ENCODE measurements around the gene RTL1.

RTL1 gene

DNA sequence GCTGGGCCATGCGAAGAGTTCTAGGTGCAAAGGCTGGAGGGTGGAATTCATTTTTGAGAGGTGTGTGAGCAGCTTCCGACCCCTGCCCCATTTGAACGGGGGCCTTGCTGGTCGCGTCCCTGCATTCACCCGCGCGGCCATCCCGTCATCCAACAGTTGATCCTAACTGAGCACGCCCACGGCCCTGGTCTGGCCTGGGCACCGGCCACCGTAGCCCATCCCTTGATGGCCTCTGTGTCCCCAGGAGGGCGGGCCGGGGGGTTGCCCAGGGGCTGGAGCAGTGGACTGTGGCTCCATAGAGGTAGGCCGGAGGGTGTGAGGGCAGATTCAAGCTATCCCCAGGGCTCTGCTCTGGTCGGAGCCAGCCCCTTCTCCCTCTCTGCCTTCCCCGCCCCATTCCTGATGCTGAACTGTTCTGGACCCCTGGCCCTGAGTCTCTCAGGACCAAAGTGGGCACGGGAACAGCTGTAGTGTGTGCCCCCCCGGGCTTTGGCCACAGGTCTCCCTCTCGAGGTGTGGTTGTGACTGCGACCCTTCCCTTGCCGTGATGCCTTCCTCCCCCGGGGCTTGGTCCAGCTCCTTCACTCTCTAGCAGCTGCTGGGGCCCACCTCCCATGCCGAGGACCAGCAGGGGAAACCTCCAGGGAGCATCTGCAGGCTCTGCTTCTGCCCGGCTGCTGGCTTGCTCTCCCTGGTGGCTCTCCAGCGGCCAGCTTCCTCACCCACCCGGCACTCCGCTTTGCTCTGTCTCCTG, 68.6 kb downstream of the RTL1 start:
- DNase-seq (ENCODE audit: low read depth), result no peak

DNA sequence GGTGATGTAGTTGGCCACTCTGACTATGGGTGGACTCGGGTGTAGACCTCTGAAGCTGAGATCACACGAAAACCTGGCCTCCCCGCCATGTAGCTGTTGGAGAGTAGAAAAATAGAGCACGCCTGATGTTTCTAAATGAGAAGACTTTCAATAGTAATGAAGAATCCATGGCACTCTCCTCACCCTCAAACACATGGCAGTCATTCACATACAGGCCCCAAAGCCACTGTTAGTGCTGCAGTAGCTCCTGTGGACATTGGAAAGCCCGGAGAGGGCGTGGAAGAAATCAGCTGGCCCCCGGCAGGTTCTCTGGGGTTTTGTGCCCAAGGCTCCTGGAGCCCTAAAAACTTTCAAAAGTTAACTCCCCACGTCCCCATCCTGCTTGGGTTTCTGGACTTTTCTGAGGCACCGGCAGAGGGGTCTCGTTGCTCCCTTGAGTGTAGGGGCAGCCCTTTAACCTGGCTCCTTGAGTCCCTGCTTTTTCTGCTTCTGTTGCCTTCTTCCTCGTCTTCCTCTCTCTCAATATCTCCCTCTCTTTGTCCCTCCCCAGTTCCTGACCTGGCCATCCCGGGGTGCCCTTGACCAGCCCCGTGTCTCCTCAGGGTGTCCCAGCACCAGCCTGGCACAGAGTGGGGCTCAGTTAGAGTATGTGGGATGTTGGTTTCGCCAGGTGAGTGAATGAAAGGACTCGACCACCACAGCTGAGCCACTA, 69.3 kb downstream of the RTL1 start:
- no peak for DNase-seq (ENCODE audit: low read depth)

DNA sequence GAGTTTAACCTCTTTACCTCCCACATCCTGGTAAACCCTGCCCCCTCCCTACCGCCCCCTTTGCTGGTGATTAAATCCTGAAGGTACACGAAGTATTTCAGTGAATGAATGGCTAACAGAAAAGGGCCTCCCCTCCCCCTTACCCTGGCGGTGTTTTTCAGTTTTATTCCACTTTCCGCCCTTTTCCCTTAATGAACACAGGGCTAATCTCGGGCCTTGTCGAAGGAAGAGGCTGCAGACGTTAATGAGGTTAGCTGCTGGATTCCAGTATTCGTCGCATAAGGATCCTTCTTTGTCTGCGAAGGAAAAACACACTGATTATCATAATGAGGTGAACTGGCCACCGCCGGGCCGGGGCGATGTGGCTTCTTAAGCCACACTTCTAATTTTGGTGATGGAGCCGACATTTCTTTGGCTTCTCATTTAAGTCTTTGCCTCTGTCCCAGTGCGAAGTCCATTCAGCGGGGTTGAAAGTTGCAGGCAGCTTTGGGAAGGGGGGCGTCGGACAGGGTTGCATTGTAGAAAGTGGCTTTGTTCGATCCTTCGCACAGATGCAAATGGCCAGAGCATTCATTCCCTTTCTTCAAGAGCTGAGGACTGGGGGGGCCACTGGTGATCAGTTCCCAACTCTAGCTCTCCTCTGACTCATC, 71.1 kb downstream of the RTL1 start:
- no peak for DNase-seq (ENCODE audit: low read depth)

DNA sequence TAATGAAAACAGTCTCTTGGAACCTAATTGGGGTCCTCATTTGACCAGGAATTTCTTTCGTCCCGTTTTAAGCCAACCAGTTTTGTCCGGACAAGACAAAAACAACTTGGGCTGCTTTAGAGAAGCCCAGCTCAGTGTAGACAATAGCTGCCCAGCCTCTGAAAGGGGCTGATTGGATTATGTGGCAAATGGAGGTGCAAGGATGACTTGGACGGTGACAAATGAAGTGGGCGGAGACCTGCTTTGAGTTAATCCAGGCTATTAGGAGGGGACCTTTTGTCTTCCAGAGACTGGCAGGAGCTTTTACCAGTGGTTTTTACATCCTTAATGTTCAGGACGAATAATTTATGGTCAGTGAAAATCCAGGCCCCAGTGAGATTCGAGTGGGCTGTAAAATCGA, 72.8 kb downstream of the RTL1 start:
- no peak for DNase-seq (ENCODE audit: low read depth)
